Measurements from ENCODE around the gene MTFMT.

MTFMT gene

DNA sequence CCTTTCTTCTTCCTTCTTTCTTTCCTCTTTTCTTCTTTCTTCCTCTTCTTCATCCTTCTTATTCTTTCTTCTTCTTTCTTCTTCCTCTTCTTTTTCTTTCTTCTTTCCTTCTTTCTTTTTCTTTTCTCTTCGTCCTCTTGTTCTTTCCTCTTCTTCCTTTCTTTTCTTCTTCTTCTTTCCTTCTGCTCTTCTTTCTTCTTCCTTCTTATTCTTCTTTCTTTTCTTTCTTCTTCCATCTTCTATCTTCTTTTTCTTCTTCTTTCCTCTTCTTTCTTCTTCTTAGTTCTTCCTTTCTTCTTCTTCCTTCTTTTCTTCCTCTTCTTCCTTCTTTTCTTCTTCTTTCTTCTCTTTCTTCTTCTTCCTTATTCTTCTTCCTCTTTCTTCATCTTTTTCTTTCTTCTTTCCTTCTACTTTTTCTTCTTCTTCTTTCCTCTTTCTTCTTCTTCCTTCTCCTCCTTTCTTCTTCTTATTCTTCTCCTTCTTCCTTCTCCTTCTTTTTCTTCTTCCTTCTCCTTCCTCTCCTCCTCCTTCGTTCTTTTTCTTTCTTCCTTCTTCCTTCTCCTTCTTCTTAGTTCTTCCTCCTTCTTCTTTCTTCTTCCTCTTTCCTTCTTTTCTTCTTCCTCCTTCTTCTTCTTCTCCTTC lies 77.5 kb downstream of the MTFMT start:
- no peaks in the 10 kb centered on the region for H3K4me1 ChIP-seq (ENCODE audit: control insufficient read depth, insufficient read depth, low read length, poor library complexity, severe bottlenecking)
- 88 to 98% methylated on average over 2 of the region's 2 CpGs for WGBS, 2 experiments (ENCODE audit: insufficient coverage in 2 of 2)

More for the DNA sequence above, 77.5 kb downstream of the MTFMT start:
- H3K36me3 ChIP-seq (ENCODE audit: control insufficient read depth, insufficient read depth, low read length), result peaks cover 14% of the 10 kb centered on the region
- no peaks in the 10 kb centered on the region for H3K9me3 ChIP-seq (ENCODE audit: control insufficient read depth, low read length)
- H3K4me3 ChIP-seq (ENCODE audit: extremely low read depth, insufficient read depth, low read length, poor library complexity, severe bottlenecking), result no peak overlapping the region
- H3K27ac ChIP-seq (ENCODE audit: low read depth, low read length, severe bottlenecking), result no peak overlapping the region

Measured in mesodermal cell (in vitro differentiated cells).